Spleen (tissue), 13 donors: Measurements from ENCODE around the gene GINM1. TPM values are rescaled to one million over a fixed set of nuclear protein-coding genes. Genes with fewer than 3 reads are reported as not detected.

Experiments used
- DNase-seq: peaks from one replicate; pipeline ENCODE4 v3.0.0-alpha.2; 2020
- H3K27ac ChIP-seq, 8 donors: fragments of 200-600 bp; sonication (generic) in 7 of 8; 1 replicate in 4 of 8; 2 replicates in 4 of 8; pipeline versions ENCODE4 v1.5.0 to v1.8.0; 2016 to 2021; ENCODE audit warnings: inconsistent platforms in 4 of 8, mild to moderate bottlenecking in 4 of 8, moderate library complexity in 1 of 8
- H3K27me3 ChIP-seq, 7 donors: fragments of 200-600 bp; sonication (generic) in 6 of 7; replicated peaks in 1 of 7; 1 replicate in 4 of 7; 2 replicates in 3 of 7; pipeline versions ENCODE4 v1.5.0 to v1.8.0; 2016 to 2021; ENCODE audit warnings: inconsistent platforms in 3 of 7, mild to moderate bottlenecking in 1 of 7
- H3K36me3 ChIP-seq, 6 donors: fragments of 200-600 bp; sonication (generic) in 5 of 6; 1 replicate in 4 of 6; 2 replicates in 2 of 6; pipeline versions ENCODE4 v1.5.0 to v1.8.0; 2016 to 2021; ENCODE audit warnings: inconsistent platforms in 2 of 6
- H3K4me1 ChIP-seq, 6 donors: fragments of 200-600 bp; sonication (generic) in 5 of 6; 1 replicate in 3 of 6; 2 replicates in 3 of 6; pipeline versions ENCODE4 v1.5.0 to v1.8.0; 2016 to 2021; ENCODE audit warnings: inconsistent platforms in 3 of 6
- H3K4me3 ChIP-seq, 8 donors: fragments of 200-600 bp; sonication (generic) in 7 of 8; 1 replicate in 4 of 8; 2 replicates in 4 of 8; pipeline versions ENCODE4 v1.5.0 to v1.8.0; 2016 to 2021; ENCODE audit warnings: inconsistent platforms in 4 of 8, mild to moderate bottlenecking in 4 of 8, moderate library complexity in 2 of 8
- H3K9me3 ChIP-seq, 8 donors: fragments of 200-600 bp; sonication (generic) in 7 of 8; 1 replicate in 4 of 8; 2 replicates in 4 of 8; pipeline versions ENCODE4 v1.5.0 to v1.8.0; 2016 to 2021; ENCODE audit warnings: inconsistent platforms in 4 of 8
- CTCF ChIP-seq, 11 experiments: fragments of 200-600 bp in 7 of 11; fragments of 450-650 bp in 4 of 11; sonication (generic) in 4 of 11; IDR thresholded peaks in 8 of 11; conservative IDR thresholded peaks in 3 of 11; 1 replicate in 7 of 11; 2 replicates in 4 of 11; pipeline versions ENCODE4 v1.4.0 to v1.8.0; 2016 to 2021; ENCODE audit warnings: antibody characterized with exemption in 11 of 11, inconsistent platforms in 4 of 11, mild to moderate bottlenecking in 1 of 11
- POLR2A ChIP-seq, 3 donors: fragments of 450-650 bp; IDR thresholded peaks; one replicate each; pipeline ENCODE4 v1.5.1; 2017; ENCODE audit warnings: antibody characterized with exemption in 3 of 3, mild to moderate bottlenecking in 1 of 3
- POLR2AphosphoS5 ChIP-seq, 3 donors: sonication (generic); formaldehyde crosslinking; IDR thresholded peaks; one replicate each; pipeline ENCODE4 v1.5.1; 2017; ENCODE audit warnings: antibody characterized with exemption in 3 of 3
- WGBS, 5 donors: extraction: QIAGEN DNeasy Blood & Tissue Kit in 3 of 5; methylation state at CpG; one replicate each; pipeline versions ENCODE4 v1.1.5 to v1.1.7; 2013 to 2018; 5-methylcytosine and 5-hydroxymethylcytosine counted together
- intact Hi-C: fragments of 100-400 bp; cut with DNase I; formaldehyde crosslinking; loops from one replicate; pipeline ENCODE4 v1.15.0; 2023; ENCODE audit warnings: low total_unique reads
- long read RNA-seq, 2 donors: transcript quantifications; one replicate each; lab custom pipeline, GENCODE V29; 2026
- polyA plus RNA-seq, 3 donors: library from polyadenylated mRNA; stranded (reverse); fragments of 200-250 nt; gene quantifications; one replicate each; pipeline ENCODE4 v1.2.1, GENCODE V29; 2013
- total RNA-seq, 7 donors: library from RNA; depleted of rRNA in 3 of 7; stranded (reverse); fragments of >200 nt in 3 of 7; fragmentation: NEBNext Ultra II Directional in 4 of 7; extraction: Animal tissue kit (Norgen Biotek cat#: 25700) in 4 of 7; gene quantifications; one replicate each; pipeline versions ENCODE4 v1.1.0 to v1.2.1, GENCODE V29; 2016 to 2021
- donor health status: healthy with polysubstance abuse.
- donor health status: DM: no; HTN: no; CAD: no; lungs with moderate emphysema.
- donor health status: DM: no; HTN: no; CAD: no.
- donor health status: Bipolar disorder and iron deficiency.
- donor health status: healthy.
- donor health status: DM: no; HTN: no; CAD: no.
- donor health status: DM: yes; HTN: yes; CAD: no.

GINM1 gene
- total RNA-seq (10 to 100 TPM; 28.4 to 47.7 (median 37.6) TPM), polyA plus RNA-seq (10 to 100 TPM; 16.7 to 25.2 (median 21.8) TPM)
- long read RNA-seq, donor 1, transcript GINM1-201 (8 exons, 2,024 nt) = major isoform, 22 of 28 reads
- long read RNA-seq, donor 1, partial matches to known transcripts = 6 of 28 reads
- long read RNA-seq, donor 1, other reads (novel, unspliced or antisense) = 0 of 28 reads
- long read RNA-seq, donor 2, transcript GINM1-201 (8 exons, 2,024 nt) = major isoform, 15 of 15 reads
- long read RNA-seq, donor 2, partial matches to known transcripts = 0 of 15 reads
- long read RNA-seq, donor 2, other reads (novel, unspliced or antisense) = 0 of 15 reads

GRCh38 chr6:149565527-149566409 is at the start of gene GINM1:
GINM1 (plus strand) TSS chr6:149566375; CDS start chr6:149566415, 40 bp downstream.
- H3K27ac ChIP-seq = peak within 1 kb of the TSS; percentile 89 to 96 (median 94)
- H3K36me3 ChIP-seq = no peaks in the 10 kb centered on the region
- 0 to 2% (median 1%) methylated on average over 38 to 57 of the region's 59 CpGs for WGBS, 5 donors
- TF ChIP-seq CTCF (IDR thresholded peaks at IDR 0.05 in 8 of 11, conservative IDR thresholded peaks at IDR 0.05 in 3 of 11) (peak; percentile 42 to 77 (median 63)), POLR2A (IDR thresholded peaks at IDR 0.05) (no peak), POLR2AphosphoS5 (IDR thresholded peaks at IDR 0.05) (peak; percentile 68 to 76 (median 73))
- no peaks in the 10 kb centered on the region for H3K27me3 ChIP-seq
- intact Hi-C loops = loop anchor here (10.0 kb wide), 1 partner anchor 149 kb away; the partner anchor contains the start of gene LATS1
- H3K4me1 ChIP-seq = peaks cover 15 to 44% (median 30%) of the 10 kb centered on the region in 6 donors
- DNase-seq = peak; percentile 98
- H3K4me3 ChIP-seq = peak within 1 kb of the TSS; percentile 78 to 97 (median 89)
- H3K9me3 ChIP-seq = no peaks in the 10 kb centered on the region

- no peaks in the 10 kb centered on the region for H3K9me3 ChIP-seq
- peaks cover 0 to 100% (median 89%) of the 10 kb centered on the region in 6 donors for H3K36me3 ChIP-seq
- H3K27me3 ChIP-seq = no peaks in the 10 kb centered on the region
- TF ChIP-seq POLR2AphosphoS5 (IDR thresholded peaks at IDR 0.05) = no peak
- TF ChIP-seq POLR2A (IDR thresholded peaks at IDR 0.05) = no peak
- no peak for TF ChIP-seq CTCF (IDR thresholded peaks at IDR 0.05 in 8 of 11, conservative IDR thresholded peaks at IDR 0.05 in 3 of 11)
- intact Hi-C loops = no loop called here
- no peak overlapping the region for H3K4me3 ChIP-seq
- no peak for DNase-seq
- H3K27ac ChIP-seq = no peak overlapping the region
- no peaks in the 10 kb centered on the region for H3K4me1 ChIP-seq
- 92 to 98% (median 95%) methylated on average over 5 of the region's 5 CpGs for WGBS, 5 donors
Observed at GRCh38 chr6:149529650-149530049, 36.5 kb upstream of the GINM1 start.

- peaks cover 0 to 100% (median 98%) of the 10 kb centered on the region in 6 donors for H3K36me3 ChIP-seq
- peaks cover 0 to 4% (median 0%) of the 10 kb centered on the region in 6 donors for H3K4me1 ChIP-seq
- whole genome bisulfite sequencing, 5 donors = 89 to 100% (median 95%) methylated on average over 1 of the region's 1 CpG
- DNase-seq = no peak
- H3K4me3 ChIP-seq = no peak overlapping the region
- no peaks in the 10 kb centered on the region for H3K9me3 ChIP-seq
- TF ChIP-seq CTCF (IDR thresholded peaks at IDR 0.05 in 8 of 11, conservative IDR thresholded peaks at IDR 0.05 in 3 of 11) (no peak), POLR2AphosphoS5 (IDR thresholded peaks at IDR 0.05) (no peak), POLR2A (IDR thresholded peaks at IDR 0.05) (no peak)
- no peak overlapping the region for H3K27ac ChIP-seq
- intact Hi-C loops = no loop called here
- H3K27me3 ChIP-seq = no peaks in the 10 kb centered on the region
Observed at GRCh38 chr6:149534742-149535141, 31.4 kb upstream of the GINM1 start.
